ENCODE measurements around the gene PRR3.

PRR3 gene

DNA sequence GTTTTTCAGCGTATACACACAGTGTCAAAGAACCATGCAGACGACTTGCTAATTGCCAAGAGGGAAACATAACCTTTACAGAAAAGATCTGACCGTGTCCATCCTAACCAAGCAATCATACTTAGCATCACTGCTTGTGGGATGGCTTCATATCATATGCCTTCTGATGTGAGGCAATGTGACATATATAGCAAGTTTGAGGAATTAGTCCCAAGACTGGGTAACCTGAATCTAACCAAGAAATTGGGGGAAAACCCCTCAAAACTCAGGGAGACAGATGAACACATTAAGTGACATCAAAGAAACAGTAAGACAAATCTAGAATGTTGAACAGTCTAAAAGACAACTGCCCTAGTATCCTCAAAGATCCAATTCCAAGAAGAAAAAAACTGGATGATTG, 19.2 kb upstream of the PRR3 start:
- DNase-seq, result no peak

DNA sequence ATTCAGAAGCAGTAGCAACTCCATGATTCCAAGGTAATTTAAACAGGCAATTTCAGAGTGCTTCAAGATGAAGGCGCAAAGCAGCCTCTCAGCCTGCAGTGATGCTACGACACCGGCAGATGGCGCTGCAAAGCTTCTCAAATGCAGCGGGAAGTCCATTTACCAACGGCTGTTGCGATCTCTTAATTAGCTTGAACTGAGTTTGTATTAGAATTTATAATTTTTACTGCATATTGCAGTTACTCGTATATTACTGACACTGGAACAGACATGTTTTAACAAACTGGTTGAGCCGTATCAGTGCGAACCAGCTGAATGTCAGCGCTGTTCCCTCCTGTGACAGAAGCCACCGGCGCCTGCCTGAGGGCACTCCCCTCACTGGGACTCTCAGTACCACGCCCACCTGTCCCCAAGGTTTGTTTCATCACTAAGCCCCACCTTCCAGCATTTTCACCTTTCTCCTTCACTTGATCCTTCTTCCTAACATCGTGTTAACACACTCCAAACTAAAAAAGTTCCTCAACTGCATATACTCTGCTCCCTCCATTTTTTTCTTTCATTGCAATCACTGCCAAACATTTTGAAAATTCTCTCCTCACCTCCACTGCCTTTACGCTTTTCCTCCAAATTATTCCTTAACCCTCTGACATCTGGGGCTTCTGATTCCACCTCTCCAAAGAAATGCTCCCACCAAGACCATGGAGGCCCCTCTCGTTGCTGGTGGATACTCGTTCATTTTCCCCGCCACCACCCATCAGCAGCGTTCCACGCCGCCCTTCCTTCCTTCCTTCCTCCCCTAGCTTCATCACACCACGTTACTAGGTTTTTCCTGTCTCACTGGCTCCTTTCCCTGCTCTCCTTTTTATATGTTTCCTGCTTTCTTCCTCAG, 15.3 kb upstream of the PRR3 start:
- DNase-seq, result peak; percentile 80 to 84

DNA sequence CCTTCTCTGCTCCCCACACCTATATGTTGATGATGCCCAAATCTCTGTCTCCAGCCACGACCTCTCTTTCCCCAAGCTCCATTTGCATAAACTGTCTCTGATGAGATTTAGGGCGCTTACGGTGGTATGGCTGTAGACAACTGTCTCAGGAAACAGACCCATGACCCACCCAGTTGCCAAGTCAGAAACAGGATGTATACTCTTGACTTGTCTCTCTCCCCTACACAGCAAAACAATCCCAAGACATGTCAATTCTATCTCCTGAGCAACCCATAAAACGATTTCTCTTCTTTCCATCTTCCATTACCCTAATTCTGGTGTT, 14.7 kb upstream of the PRR3 start:
- DNase-seq, result peak in 1 of 2 experiments; percentile 30

DNA sequence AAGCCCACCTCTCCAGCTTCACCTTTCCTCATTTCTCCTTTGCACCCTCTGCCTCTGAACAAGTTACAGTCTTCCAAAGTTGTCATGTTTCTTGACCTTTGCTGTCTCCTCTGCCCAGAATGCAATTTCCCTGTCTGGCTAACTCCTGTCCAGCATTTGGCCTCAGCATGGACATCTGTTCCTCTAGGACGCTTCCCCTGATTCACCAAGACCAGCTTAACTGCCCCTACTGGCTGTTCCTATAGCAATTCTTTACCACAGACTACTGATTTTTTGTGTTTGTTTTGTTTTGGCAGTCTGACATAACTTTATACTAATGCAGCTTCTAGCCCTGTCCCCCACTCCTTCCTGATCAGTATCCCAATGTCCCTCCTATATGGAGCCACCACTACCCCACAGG, 14.2 kb upstream of the PRR3 start:
- DNase-seq, result no peak

DNA sequence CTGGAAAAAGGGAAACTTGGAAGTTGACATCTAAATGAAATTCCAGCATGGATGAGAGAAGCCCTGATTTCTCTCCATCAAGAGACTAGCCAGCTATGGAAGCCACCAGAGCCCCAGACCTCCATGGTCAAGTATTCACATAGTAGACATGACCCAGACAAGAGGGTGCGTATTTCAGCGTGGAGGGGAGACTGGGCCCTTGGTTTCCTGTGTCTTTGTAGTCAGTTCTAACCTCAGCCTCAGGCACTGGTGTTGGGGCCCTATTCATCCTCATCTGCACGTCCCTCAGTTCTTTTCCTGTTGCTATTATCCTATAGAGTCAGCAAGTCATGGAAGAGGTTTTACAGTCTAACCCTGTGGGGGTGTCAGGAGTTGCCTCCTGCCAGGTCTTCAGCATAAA, 13.3 kb upstream of the PRR3 start:
- no peak for DNase-seq

DNA sequence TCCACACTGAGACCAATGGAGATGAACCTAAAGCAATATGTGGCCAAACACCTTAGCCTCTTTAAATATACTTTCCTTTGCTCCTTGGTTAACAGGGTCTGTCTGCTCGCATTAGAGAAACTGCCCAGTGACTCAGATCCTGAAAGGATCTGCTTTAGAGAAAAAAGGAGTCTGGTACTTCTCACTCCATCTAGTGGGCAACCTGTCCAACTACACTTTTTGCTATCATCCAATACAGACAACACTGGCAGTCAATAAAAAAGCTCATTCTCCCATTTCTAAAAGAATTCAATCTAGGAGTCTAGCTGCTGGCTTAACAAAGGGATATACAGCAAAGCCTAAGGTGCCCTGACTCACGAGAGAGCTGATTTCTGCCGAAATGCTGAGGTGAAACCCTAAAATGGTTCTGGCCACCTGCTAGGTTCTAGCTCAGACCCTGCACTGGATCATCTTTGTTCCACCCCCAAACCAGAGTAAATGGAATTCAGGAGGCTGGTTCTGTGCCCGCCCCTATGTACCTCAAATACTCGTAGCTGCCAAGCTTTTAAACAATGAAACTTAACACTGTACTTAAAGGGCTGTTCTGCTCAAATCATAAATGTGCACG, 12.3 kb upstream of the PRR3 start:
- no peak for DNase-seq

DNA sequence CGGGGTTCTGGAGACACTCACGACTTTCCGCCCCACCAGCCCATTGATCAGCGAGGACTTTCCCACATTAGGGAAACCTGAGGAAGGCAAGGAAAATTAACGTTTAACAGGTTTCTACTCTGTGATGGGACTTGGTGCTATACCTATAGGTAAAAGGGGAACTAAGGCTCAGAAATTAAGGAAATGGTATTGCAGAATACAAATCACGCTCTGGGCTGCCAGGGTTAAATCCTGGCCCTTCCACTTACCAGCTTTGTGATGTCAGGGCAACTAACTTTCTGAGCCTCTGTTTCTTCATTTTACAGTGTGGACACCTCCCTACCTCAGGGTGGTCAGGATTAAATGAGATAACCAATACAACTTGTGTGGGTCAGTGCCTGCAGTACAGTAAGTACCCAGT, 9.6 kb upstream of the PRR3 start:
- DNase-seq, result no peak

DNA sequence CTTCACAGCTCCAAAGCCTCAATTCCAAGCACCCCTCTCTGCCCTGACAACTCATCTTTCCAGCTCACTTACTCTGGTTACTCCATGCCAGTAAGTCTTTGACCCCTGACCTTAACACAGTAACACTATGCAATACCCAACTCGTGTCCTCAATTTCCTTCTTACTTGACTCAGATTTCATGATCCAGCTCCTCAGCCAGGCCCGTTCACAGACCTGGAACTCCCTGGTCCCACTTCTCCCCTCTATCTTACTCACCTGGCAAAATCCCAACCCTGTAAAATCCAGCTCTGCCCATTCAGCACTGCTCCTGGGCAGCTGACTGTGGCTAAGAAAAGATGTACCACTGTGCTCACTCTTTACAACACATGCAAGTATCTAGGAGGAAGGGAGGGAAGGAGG, 8.7 kb upstream of the PRR3 start:
- DNase-seq, result no peak

DNA sequence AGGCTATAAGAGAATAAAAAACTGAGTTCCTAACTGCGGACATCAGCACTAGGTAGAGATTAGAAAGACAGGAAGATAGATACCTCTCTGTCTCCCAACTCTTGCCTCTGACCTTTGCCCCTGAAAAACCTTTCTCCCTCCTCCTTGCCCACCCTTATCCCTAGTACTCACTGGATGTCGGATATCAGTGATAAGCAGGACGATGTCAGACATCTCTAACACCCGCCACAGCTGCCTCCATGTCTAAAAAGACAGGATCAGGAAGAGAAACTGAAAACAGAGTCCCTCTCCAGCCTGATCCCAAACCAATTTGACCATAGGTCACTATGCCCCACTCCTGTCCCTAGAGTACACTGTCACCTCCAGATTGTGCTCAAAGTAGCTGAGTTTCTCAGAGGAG, 2.7 kb upstream of the PRR3 start:
- no peak for DNase-seq

DNA sequence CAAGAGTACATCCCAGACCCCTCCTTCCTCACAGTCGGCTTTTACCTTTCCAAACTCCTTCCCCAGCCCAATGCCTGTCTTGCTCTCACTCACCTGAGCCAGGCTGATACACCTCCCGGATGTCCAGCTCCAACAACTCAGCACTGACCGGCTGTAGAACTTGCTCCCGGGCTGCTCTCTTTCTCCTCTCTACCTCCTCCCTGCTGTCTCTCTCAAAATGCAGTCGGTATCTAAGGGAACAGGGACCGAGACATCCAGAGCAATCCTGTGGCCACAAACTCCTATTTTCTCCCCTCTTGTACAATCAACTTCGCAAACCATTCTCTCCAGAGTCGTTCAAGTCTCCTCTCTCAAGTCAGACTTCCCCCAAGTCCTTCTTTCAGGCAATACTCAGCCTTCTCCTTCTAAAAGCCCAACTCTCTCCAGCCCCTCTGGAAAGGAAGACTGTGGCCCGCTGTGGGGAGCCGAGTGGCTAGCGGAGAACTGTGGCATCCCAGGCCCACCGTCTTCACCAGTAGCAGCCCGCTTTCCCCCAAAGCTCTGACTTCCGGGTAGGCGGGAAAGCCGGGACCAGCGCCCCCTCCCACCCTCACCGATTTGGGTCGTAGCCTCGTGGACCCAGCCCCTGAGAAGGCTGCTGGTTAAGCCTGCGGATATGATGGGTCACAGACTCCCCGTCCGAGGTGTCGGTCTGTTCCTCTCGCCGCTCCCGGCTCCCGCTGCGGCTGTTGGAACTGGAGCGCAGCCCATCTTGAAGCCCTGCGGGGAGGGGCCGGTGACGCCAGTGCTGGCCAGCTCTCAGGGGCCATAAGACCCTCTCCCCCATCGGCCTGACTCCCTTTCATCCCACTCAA, 1.9 kb upstream of the PRR3 start:
- no peak for DNase-seq

DNA sequence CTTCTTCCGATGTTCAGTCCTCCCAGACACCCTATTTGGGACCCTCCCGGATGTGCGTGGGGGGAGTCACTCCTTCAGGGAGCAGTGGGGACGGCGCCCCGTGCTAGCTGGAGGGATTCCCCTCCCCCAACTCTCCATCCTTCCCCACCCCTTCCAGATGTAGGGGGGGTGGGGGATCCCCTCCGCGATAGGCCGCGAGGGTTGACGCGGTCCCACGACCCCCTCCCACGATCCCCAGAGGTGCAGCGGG, 1.4 kb upstream of the PRR3 start:
- no peak for DNase-seq

DNA sequence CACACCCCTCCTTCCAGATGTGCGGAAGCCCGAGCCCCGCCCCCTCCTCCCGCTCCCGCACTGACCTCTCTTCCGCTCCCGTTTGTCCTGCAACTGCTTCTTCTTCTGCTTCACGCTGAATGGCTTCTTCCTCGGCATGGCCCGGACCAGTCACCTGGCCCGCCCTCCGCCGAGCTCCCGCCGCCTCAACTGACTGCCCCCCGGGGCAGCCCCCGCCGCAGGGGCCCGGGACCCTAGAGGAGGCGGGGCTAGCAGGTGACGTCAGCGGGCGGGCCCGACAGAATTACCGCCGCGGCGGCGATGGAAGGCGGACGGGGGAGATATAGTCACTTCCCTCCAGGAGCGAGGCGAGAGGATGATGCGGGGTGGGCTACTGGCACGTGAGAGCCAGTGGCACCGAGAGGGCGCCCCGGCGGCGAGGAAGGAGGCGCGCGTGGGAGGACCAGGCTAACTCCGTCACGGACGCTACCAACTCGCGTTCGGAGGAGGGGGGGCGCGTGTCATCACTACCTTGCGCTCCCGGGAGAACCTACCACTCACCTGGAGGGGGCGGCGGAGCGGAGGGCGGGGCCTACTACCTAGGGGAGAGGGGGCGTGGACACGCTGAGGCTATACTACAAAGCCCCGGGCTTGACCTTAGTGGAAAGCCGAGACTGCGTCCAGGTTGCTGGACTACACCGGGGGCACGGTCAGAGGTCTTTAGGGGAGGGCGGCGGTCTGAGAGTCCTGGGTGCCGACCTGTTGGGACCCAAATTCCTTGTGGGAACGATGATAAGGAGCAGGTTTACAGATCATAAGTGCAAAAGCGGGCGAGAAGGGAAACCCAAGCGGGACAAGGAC, 809 bp upstream of the PRR3 start, which contains the start of gene GNL1:
Gene GNL1, minus strand, starts transcription at position 424 of the 840 bp plus-strand sequence. Its CDS starts 286 bp downstream, at position 138.
- peak; percentile 99 to 100 for DNase-seq

DNA sequence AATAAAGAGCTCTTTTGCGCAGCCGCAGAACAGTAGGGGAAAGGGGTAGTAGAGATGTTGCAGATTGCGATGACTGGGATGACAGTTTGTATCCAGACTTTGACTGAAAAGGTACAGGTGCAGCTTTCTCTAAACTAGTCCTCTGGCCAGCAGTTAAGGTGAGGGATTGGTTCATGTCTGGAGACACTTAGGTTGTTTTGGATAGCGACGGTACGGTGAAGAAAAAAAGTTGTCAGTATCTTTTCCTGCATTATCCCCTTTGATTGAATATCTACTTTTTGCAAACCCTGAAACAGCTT, 537 bp downstream of the PRR3 start:
- DNase-seq, result no peak

DNA sequence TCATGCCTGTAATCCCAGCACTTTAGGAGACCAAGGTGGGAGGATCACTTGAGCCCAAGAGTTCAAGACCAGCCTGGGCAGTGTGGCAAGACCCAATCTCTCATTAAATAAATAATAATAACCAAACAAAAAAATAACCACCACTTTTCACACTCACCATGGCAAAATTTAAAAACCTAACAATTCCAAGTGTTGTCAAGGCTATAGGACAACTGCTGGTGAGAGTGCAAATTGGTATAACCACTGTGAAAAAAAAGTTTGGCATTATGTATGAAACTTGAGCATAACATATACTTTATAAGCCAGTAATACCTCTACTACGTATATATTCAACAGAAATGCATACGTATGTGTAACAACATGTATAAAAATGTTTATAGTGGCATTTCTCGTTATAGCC, 3.8 kb downstream of the PRR3 start:
- DNase-seq, result no peak

DNA sequence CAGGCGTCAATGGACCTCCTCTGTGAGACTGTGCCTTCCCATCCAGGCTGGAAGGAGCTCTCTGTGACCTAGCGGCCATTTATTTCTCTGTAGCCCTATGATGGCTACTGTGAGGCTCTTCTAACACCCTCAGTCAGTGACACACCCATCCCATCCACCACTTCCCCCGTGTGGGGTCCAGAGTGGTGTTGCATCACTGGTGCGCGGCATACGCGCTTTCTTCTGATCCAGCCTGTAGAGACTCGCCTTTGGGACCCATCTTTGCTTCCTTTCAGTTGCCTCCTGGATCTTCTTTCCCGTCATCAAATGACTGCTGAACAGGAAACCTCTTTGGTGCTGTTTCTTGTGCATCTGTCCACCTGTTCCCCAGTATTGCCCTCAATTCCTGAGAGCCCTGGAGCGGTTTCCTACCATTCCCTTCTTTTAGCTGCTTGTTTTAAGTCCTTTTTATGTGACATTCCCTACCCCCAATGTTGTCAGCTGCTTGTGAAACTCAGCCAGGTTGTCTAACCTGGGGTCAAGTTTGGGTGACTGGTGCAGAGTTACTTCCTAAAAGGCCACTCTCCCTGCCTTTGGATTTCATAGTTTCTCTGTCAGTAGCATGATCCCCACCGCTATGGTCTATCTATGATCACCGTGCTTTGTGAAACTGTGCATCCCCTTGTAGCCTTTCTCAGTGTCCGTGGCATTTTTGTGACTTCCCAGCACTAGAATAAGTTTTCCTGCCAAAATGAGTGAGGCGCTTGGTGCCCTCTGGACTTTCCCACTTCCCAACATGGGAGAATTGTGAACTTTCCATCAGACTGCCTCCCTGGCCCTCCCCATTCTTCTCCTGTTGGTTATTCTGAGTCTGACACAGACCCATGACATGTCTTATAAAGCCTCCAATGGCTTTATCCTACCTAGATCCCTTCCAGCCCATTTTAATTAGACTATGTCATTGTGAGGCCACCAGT, 5.7 kb downstream of the PRR3 start:
- DNase-seq, result no peak

DNA sequence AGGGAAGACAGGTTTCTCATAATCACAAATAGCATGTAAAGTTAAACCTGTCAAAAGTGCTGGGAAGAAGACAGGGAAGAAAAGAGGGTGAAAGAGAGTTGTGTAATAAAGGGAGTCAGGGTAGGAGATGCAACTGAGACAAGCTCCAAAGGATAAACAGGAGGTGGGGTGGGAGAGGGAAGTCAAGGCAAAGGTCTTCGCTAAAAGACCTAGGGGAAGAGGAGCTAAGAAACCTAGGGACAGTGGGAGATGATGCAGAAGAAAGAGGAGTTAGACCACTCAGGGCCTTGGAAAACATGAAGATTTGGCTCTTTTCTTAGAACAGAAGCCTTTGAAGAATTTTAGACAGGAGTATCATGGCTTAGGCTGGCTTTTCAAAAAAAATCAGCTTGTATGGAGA, 7.0 kb downstream of the PRR3 start:
- no peak for DNase-seq

DNA sequence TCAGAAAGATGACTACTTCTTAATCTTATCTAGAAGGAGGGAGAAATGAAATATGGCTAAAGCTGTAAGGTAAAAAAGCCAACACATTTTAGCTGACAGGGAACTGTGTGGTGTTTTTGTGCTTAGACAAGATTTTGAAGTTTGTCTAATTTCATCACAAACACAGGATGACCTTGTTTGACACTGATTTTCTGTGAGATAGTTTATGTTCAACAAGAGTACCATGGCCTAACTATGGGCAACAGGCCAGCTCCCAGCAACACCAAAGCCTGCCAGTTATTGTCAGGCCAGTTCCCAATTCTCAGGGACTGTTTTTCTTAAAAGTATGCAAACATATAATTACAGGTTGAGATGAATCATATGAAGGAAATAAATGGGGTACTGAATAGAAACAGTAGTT, 8.7 kb downstream of the PRR3 start:
- DNase-seq, result no peak

DNA sequence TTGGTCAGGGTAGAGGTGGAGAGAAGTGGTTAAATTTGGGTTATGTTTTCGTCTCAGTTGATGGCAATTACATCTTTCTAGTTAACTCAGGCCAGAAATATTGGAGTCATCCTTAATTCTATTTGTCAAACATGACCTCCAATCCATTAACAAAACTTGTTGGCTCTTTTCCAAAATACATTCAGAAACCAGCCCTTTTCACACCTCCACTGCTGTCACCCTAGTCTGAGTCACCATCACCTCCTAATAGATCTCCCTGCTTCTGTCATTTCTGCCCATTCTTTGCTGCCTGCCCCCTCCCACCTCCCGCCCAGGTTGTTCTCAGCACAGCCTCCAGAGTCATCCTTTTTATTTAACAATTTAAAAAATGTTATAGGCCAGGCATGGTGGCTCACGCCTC, 11.2 kb downstream of the PRR3 start:
- DNase-seq, result peak; percentile 57 to 58

DNA sequence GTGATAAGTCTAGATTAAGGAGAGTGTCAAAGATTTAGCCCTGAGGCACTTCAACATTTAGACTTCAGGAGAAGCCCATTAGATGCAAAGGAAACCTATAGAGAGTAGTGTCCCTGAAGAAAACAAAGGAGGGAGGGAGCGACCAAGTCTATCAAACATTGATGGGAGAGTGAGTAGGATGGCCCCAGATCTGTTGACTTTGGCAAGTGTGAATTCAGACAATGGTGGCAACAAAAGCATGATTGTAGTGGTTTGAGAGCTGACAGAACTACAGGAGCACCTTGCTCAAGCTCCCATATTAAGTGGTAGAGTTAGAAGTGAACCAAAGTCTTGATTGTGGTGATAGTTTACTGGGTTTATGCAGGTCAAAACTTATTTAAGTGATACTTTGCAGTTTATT, 13.2 kb downstream of the PRR3 start:
- no peak for DNase-seq

DNA sequence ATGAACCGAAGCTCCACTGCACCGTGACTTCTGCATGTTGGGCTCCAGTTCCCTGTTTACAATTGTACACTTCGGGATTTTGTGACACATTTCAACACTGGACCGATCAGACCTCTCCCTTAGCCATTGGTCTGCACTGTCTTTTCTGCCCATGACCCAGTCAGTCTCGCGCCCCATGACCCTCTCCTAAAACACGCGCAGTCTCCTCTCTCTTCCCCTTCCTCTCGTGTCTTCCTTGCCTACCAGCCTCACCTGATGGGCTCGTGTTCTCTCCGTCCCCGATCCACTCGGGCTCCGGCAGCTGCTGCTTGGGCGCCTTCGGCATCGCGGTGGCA, 13.6 kb downstream of the PRR3 start:
- DNase-seq, result no peak

DNA sequence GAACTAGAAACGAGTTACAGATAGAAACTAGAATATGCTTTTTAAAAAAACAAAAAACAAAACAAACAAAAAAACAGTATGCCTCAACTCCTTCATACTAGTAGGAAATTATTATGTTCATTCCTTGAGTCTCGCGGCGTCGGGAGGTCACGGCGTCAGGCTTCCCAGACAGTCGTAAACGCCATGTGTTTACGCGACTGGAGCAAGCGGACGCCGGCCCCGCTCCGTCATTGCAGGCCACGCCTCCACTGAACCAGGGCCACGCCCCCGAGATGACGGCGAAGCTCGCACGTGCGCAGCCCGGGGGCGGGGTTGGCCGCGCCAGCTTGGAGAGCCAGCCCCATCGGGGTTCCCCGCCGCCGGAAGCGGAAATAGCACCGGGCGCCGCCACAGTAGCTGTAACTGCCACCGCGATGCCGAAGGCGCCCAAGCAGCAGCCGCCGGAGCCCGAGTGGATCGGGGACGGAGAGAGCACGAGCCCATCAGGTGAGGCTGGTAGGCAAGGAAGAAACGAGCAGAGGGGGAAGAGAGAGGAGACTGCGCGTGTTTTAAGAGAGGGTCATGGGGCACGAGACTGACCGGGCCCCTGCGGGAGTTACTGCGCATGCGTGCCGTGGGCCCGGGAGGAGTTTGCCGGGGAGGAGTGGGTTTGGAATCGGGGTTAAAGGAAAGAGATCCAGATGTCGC, 14.1 kb downstream of the PRR3 start, which contains the start of gene ABCF1:
Gene ABCF1, plus strand, starts transcription at position 368 of the 687 bp plus-strand sequence. Its CDS starts 46 bp downstream, at position 414.
- peak; percentile 100 for DNase-seq

DNA sequence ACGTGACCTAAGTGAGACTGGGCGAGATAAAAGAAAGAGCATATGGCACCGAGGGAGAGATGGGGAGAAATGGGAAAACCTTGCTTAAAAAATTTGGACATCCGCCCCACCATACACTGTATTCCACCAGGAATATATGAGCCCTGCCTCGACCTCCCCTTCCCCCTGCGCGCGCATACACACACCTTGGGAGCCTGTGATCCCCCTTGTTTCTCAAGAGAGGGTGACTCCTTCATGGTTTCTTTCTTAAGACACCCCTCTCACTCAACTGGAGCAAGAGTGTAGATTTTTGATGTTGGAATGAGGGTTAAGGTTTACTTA, 14.6 kb downstream of the PRR3 start:
- no peak for DNase-seq

Data from activated T-cell treated with anti-CD3 and anti-CD28 coated beads, Interleukin-2, amount 50 U/mL, for 48 hours (primary cell).